H9 (cell line): ENCODE data around the gene PPP2R5E. TPM values are rescaled to one million over a fixed set of nuclear protein-coding genes. Genes with fewer than 3 reads are reported as not detected.

Experiments used
- DNase-seq: peaks from one replicate; pipeline ENCODE4 v3.0.0-alpha.2; 2017
- H2AFZ ChIP-seq: one replicate; pipeline ENCODE4 v1.6.1; 2013; ENCODE audit warnings: mild to moderate bottlenecking, low read length, control low read depth, moderate library complexity
- H2AK5ac ChIP-seq: 2 replicates; pipeline ENCODE4 v1.6.1; 2013; ENCODE audit warnings: low read length, control low read depth, mixed read lengths; ENCODE audit not compliant: insufficient read length
- H2BK120ac ChIP-seq: one replicate; pipeline ENCODE4 v1.6.1; 2013; ENCODE audit warnings: low read depth, mild to moderate bottlenecking, low read length, control low read depth, inconsistent platforms; ENCODE audit not compliant: poor library complexity, severe bottlenecking
- H2BK12ac ChIP-seq: 2 replicates; pipeline ENCODE4 v1.6.1; 2013; ENCODE audit warnings: low read length, control low read depth, mixed read lengths, low read depth; ENCODE audit not compliant: insufficient read length
- H2BK15ac ChIP-seq: 2 replicates; pipeline ENCODE4 v1.6.1; 2013; ENCODE audit warnings: low read depth, low read length, control low read depth
- H2BK20ac ChIP-seq: one replicate; pipeline ENCODE4 v1.6.1; 2013; ENCODE audit warnings: low read depth, mild to moderate bottlenecking, low read length, control low read depth, inconsistent platforms; ENCODE audit not compliant: poor library complexity, severe bottlenecking
- H2BK5ac ChIP-seq: 2 replicates; pipeline ENCODE4 v1.6.1; 2013; ENCODE audit warnings: low read length, control low read depth, mixed read lengths; ENCODE audit not compliant: insufficient read length
- H3K14ac ChIP-seq: 2 replicates; pipeline ENCODE4 v1.6.1; 2013; ENCODE audit warnings: low read length, control low read depth; ENCODE audit not compliant: insufficient read depth
- H3K18ac ChIP-seq: 2 replicates; pipeline ENCODE4 v1.6.1; 2013; ENCODE audit warnings: low read depth, mild to moderate bottlenecking, mixed read lengths, low read length, control low read depth; ENCODE audit not compliant: insufficient read length
- H3K23ac ChIP-seq: 2 replicates; pipeline ENCODE4 v1.6.1; 2013; ENCODE audit warnings: low read length, control low read depth, mixed read lengths, low read depth; ENCODE audit not compliant: insufficient read length
- H3K23me2 ChIP-seq: 2 replicates; pipeline ENCODE4 v1.6.1; 2013; ENCODE audit warnings: low read depth, mild to moderate bottlenecking, mixed read lengths, low read length, control low read depth; ENCODE audit not compliant: insufficient read length, poor library complexity, severe bottlenecking
- H3K27ac ChIP-seq: 2 replicates; pipeline ENCODE4 v1.5.1; 2013; ENCODE audit warnings: low read length, control low read depth, mixed read lengths, low read depth; ENCODE audit not compliant: insufficient read length
- H3K27me3 ChIP-seq: 2 replicates; pipeline ENCODE4 v1.6.1; 2013; ENCODE audit warnings: low read length, control low read depth, inconsistent platforms; ENCODE audit not compliant: insufficient read depth
- H3K4ac ChIP-seq: 2 replicates; pipeline ENCODE4 v1.6.1; 2013; ENCODE audit warnings: low read depth, mild to moderate bottlenecking, control low read depth, inconsistent platforms, low read length, moderate library complexity
- H3K4me1 ChIP-seq: 2 replicates; pipeline ENCODE4 v1.6.1; 2013; ENCODE audit warnings: low read length, control low read depth, inconsistent platforms; ENCODE audit not compliant: insufficient read depth
- H3K4me2 ChIP-seq: 2 replicates; pipeline ENCODE4 v1.6.1; 2013; ENCODE audit warnings: low read length, control low read depth, mixed read lengths; ENCODE audit not compliant: insufficient read length, insufficient read depth
- H3K56ac ChIP-seq: 2 replicates; pipeline ENCODE4 v1.6.1; 2013; ENCODE audit warnings: low read depth, mild to moderate bottlenecking, mixed read lengths, low read length, control low read depth; ENCODE audit not compliant: insufficient read length
- H3K79me1 ChIP-seq: 2 replicates; pipeline ENCODE4 v1.6.1; 2013; ENCODE audit warnings: low read depth, mild to moderate bottlenecking, moderate library complexity, low read length, control low read depth, inconsistent platforms; ENCODE audit not compliant: insufficient read depth, poor library complexity, severe bottlenecking
- H3K79me2 ChIP-seq: 2 replicates; pipeline ENCODE4 v1.6.1; 2013; ENCODE audit warnings: low read length, control low read depth, inconsistent platforms; ENCODE audit not compliant: insufficient read depth
- H3K9ac ChIP-seq: 2 replicates; pipeline ENCODE4 v1.6.1; 2013; ENCODE audit warnings: low read length, control low read depth, mixed read lengths; ENCODE audit not compliant: insufficient read length; ENCODE audit errors: extremely low read depth
- H3K9me3 ChIP-seq: one replicate; pipeline ENCODE4 v1.6.1; 2013; ENCODE audit warnings: low read depth, low read length, inconsistent platforms; ENCODE audit not compliant: control insufficient read depth
- H3T11ph ChIP-seq: one replicate; pipeline ENCODE4 v1.6.1; 2013; ENCODE audit warnings: mild to moderate bottlenecking, low read length, control low read depth, inconsistent platforms
- H4K20me1 ChIP-seq: one replicate; pipeline ENCODE4 v1.6.1; 2013; ENCODE audit not compliant: control insufficient read depth, insufficient read length, insufficient read depth
- H4K5ac ChIP-seq: 2 replicates; pipeline ENCODE4 v1.6.1; 2013; ENCODE audit warnings: low read depth, mild to moderate bottlenecking, mixed read lengths, low read length, control low read depth; ENCODE audit not compliant: insufficient read length
- H4K8ac ChIP-seq: replicated peaks from 2 replicates; pipeline ENCODE4 v1.6.1; 2013; ENCODE audit warnings: low read length, control low read depth, mixed read lengths, low read depth; ENCODE audit not compliant: insufficient read length
- H4K91ac ChIP-seq: 2 replicates; pipeline ENCODE4 v1.6.1; 2013; ENCODE audit warnings: low read depth, mild to moderate bottlenecking, moderate library complexity, mixed read lengths, low read length, control low read depth; ENCODE audit not compliant: insufficient read length
- H3K27ac Mint-ChIP-seq, 3 experiments: 2 replicates in 2 of 3; 3 replicates in 1 of 3; pipeline ENCODE4 v1.8.0; 2020 to 2021; ENCODE audit warnings: mixed read lengths in 3 of 3, mild to moderate bottlenecking in 1 of 3, moderate library complexity in 1 of 3
- H3K27me3 Mint-ChIP-seq: 2 replicates; pipeline ENCODE4 v1.8.0; 2021; ENCODE audit warnings: low read depth, mild to moderate bottlenecking, moderate library complexity, mixed read lengths
- H3K36me3 Mint-ChIP-seq, 3 experiments: 2 replicates in 2 of 3; 3 replicates in 1 of 3; pipeline ENCODE4 v1.8.0; 2020 to 2021; ENCODE audit warnings: low read depth in 3 of 3, mixed read lengths in 3 of 3; ENCODE audit not compliant: insufficient read depth in 1 of 3
- H3K4me1 Mint-ChIP-seq, 2 experiments: 2 replicates each; pipeline ENCODE4 v1.8.0; 2020; ENCODE audit warnings: mixed read lengths in 2 of 2
- H3K4me3 Mint-ChIP-seq, 2 experiments: 2 replicates in 1 of 2; 3 replicates in 1 of 2; pipeline ENCODE4 v1.8.0; 2020 to 2021; ENCODE audit warnings: mild to moderate bottlenecking in 2 of 2, mixed read lengths in 2 of 2, moderate library complexity in 1 of 2
- H3K9me3 Mint-ChIP-seq, 2 experiments: 2 replicates in 1 of 2; 3 replicates in 1 of 2; pipeline ENCODE4 v1.8.0; 2020; ENCODE audit warnings: mild to moderate bottlenecking in 2 of 2, mixed read lengths in 2 of 2, moderate library complexity in 1 of 2
- WGBS: extraction: QIAGEN DNeasy Blood & Tissue Kit; methylation state at CpG from one replicate; pipeline ENCODE4 v1.1.7; 2013; ENCODE audit warnings: missing lambda C conversion rate, low lambda C conversion rate, mixed read lengths; ENCODE audit not compliant: insufficient read length; ENCODE audit errors: extremely low coverage; 5-methylcytosine and 5-hydroxymethylcytosine counted together
- total RNA-seq: library from RNA; stranded (reverse); gene quantifications from 2 replicates; pipeline ENCODE4 v1.2.1, GENCODE V29; 2021
- TF ChIP-seq, protein P1 (sequence below): fragments of 200-600 bp; sonication (generic); conservative IDR thresholded peaks from 3 replicates; pipeline ENCODE4 v1.8.0; 2021; ENCODE audit warnings: antibody characterized with exemption, mild to moderate bottlenecking

PPP2R5E gene
- total RNA-seq, 1 experiment from 2014 or later = 65.8 TPM

DNA sequence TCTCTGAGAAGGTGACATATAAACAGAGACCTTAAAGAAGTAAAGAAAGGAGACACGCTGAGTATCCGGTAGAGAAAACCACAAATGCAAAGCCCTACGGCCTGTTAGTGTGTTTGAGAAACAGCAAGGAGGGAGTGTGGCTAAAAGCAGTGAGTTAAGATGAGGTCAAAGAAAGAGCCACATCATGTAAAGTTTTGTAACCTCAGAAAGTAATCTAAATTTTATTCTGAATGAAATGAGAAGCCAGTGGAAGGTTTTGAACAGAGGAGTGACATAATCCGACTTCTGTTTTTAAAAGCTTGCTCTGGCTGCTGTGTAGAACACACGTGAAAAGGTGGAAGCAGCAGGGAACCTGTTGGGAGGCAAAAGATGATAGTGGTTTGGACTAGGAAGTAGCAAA is 32.6 kb downstream of the PPP2R5E start:
- Histone ChIP-seq H3K27ac (no peak overlapping the region), H3K79me2 (peaks cover 11% of the 10 kb centered on the region; the same call in 1 of the 2 replicates), H3K4ac (no peak overlapping the region), H3K4me2 (no peak overlapping the region), H2BK12ac (no peak overlapping the region), H4K20me1 (no peaks in the 10 kb centered on the region), H2BK20ac (no peak overlapping the region), H2BK5ac (no peak overlapping the region), H3K9ac (no peak overlapping the region), H3K23me2 (no peaks in the 10 kb centered on the region), H2AK5ac (no peak overlapping the region), H2AFZ (no peak overlapping the region), H4K91ac (no peak overlapping the region), H3K9me3 (no peaks in the 10 kb centered on the region), H4K5ac (no peak overlapping the region), H3K4me1 (no peaks in the 10 kb centered on the region), H3K18ac (no peak overlapping the region), H3K14ac (no peak overlapping the region), H3K23ac (no peak overlapping the region), H3K79me1 (peaks cover 5% of the 10 kb centered on the region), H3T11ph (no peak overlapping the region), H3K56ac (no peak overlapping the region), H2BK15ac (no peak overlapping the region), H3K27me3 (no peaks in the 10 kb centered on the region), H2BK120ac (no peak overlapping the region), H4K8ac (no peak overlapping the region)
- Mint-ChIP-seq H3K9me3 (no peaks in the 10 kb centered on the region), H3K4me1 (peaks cover 16 to 26% of the 10 kb centered on the region in 2 experiments), H3K27me3 (no peaks in the 10 kb centered on the region), H3K27ac (peak overlapping the region in 2 of 3 experiments; percentile 15 to 17; a peak in 2 of 7 replicates), H3K4me3 (no peak overlapping the region), H3K36me3 (peaks cover 4 to 16% (median 12%) of the 10 kb centered on the region in 3 experiments)
- no peak for DNase-seq
- WGBS = no CpG with 5 or more reads among the region's 5 CpGs
- TF ChIP-seq, protein P1, sequence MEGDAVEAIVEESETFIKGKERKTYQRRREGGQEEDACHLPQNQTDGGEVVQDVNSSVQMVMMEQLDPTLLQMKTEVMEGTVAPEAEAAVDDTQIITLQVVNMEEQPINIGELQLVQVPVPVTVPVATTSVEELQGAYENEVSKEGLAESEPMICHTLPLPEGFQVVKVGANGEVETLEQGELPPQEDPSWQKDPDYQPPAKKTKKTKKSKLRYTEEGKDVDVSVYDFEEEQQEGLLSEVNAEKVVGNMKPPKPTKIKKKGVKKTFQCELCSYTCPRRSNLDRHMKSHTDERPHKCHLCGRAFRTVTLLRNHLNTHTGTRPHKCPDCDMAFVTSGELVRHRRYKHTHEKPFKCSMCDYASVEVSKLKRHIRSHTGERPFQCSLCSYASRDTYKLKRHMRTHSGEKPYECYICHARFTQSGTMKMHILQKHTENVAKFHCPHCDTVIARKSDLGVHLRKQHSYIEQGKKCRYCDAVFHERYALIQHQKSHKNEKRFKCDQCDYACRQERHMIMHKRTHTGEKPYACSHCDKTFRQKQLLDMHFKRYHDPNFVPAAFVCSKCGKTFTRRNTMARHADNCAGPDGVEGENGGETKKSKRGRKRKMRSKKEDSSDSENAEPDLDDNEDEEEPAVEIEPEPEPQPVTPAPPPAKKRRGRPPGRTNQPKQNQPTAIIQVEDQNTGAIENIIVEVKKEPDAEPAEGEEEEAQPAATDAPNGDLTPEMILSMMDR = no peak
